Measurements from ENCODE around the gene DLST. TPM values are rescaled to one million over a fixed set of nuclear protein-coding genes. Genes with fewer than 3 reads are reported as not detected.

Gene DLST
- total and polyA plus RNA-seq, 2 experiments from 2014 or later = 10.8 to 68.7 TPM

GRCh38 chr14:74904635-74905503 is 23.2 kb downstream of the DLST start:
- Histone ChIP-seq H3K79me2 (no peaks in the 10 kb centered on the region), H2AFZ (no peak overlapping the region), H4K20me1 (ENCODE audit: insufficient read depth, poor library complexity, severe bottlenecking) (no peaks in the 10 kb centered on the region), H3K4me1 (ENCODE audit: insufficient read depth) (no peaks in the 10 kb centered on the region), H3K4me3 (no peak overlapping the region), H3K27ac (no peak overlapping the region), H3K27me3 (no peaks in the 10 kb centered on the region), H3K9me2 (replicated peaks; ENCODE audit: insufficient read depth) (no peaks in the 10 kb centered on the region), H3K36me3 (replicated peaks; ENCODE audit: insufficient read depth, low read depth) (no peaks in the 10 kb centered on the region), H3K9me3 (ENCODE audit: low read depth) (no peaks in the 10 kb centered on the region), H3K4me2 (no peak overlapping the region)
- DNase-seq (ENCODE audit: low spot score) = no peak
- no peak for TF ChIP-seq EZH2phosphoT487 (IDR thresholded peaks at IDR 0.05; ENCODE audit: low read depth, severe bottlenecking, unreplicated experiment)
- no peak for TF ChIP-seq CTCF (IDR thresholded peaks at IDR 0.05; ENCODE audit: poor library complexity)
- no peak for TF ChIP-seq EZH2 (IDR thresholded peaks at IDR 0.05; ENCODE audit: borderline replicate concordance)
- WGBS (ENCODE audit: low lambda C conversion rate, missing lambda C conversion rate) = 90% methylated on average over 6 of the region's 6 CpGs

- Histone ChIP-seq H3K4me2 (no peak overlapping the region), H3K9me3 (ENCODE audit: low read depth) (no peaks in the 10 kb centered on the region), H3K9me2 (replicated peaks; ENCODE audit: insufficient read depth) (no peaks in the 10 kb centered on the region), H4K20me1 (ENCODE audit: insufficient read depth, poor library complexity, severe bottlenecking) (no peaks in the 10 kb centered on the region), H3K27ac (no peak overlapping the region), H3K4me3 (no peak overlapping the region), H3K27me3 (no peaks in the 10 kb centered on the region), H3K4me1 (ENCODE audit: insufficient read depth) (no peaks in the 10 kb centered on the region), H3K79me2 (no peaks in the 10 kb centered on the region), H2AFZ (no peak overlapping the region), H3K36me3 (replicated peaks; ENCODE audit: insufficient read depth, low read depth) (no peaks in the 10 kb centered on the region)
- DNase-seq (ENCODE audit: low spot score) = peak; percentile 81
- TF ChIP-seq EZH2 (IDR thresholded peaks at IDR 0.05; ENCODE audit: borderline replicate concordance) = no peak
- peak; percentile 96 for TF ChIP-seq CTCF (IDR thresholded peaks at IDR 0.05; ENCODE audit: poor library complexity)
- WGBS (ENCODE audit: low lambda C conversion rate, missing lambda C conversion rate) = 54% methylated on average over 14 of the region's 14 CpGs
These were observed 24.0 kb downstream of the DLST start for GRCh38 chr14:74905595-74906142.

- TF ChIP-seq EZH2 (IDR thresholded peaks at IDR 0.05; ENCODE audit: borderline replicate concordance) (no peak), EZH2phosphoT487 (IDR thresholded peaks at IDR 0.05; ENCODE audit: low read depth, severe bottlenecking, unreplicated experiment) (no peak), CTCF (IDR thresholded peaks at IDR 0.05; ENCODE audit: poor library complexity) (no peak)
- 93% methylated on average over 12 of the region's 12 CpGs for WGBS (ENCODE audit: low lambda C conversion rate, missing lambda C conversion rate)
- H3K4me2 ChIP-seq = no peak overlapping the region
- H3K4me3 ChIP-seq = no peak overlapping the region
- H3K79me2 ChIP-seq = no peaks in the 10 kb centered on the region
- H3K27ac ChIP-seq = no peak overlapping the region
- no peaks in the 10 kb centered on the region for H3K27me3 ChIP-seq
- H3K9me3 ChIP-seq (ENCODE audit: low read depth) = no peaks in the 10 kb centered on the region
- H3K9me2 ChIP-seq (replicated peaks; ENCODE audit: insufficient read depth) = no peaks in the 10 kb centered on the region
- no peaks in the 10 kb centered on the region for H3K36me3 ChIP-seq (replicated peaks; ENCODE audit: insufficient read depth, low read depth)
- H2AFZ ChIP-seq = no peak overlapping the region
- H4K20me1 ChIP-seq (ENCODE audit: insufficient read depth, poor library complexity, severe bottlenecking) = no peaks in the 10 kb centered on the region
- H3K4me1 ChIP-seq (ENCODE audit: insufficient read depth) = no peaks in the 10 kb centered on the region
- DNase-seq (ENCODE audit: low spot score) = no peak
These were observed 25.3 kb downstream of the DLST start for GRCh38 chr14:74906925-74907521.

Data from hepatocyte (in vitro differentiated cells).